ENCODE results near the gene COL6A2. TPM values are rescaled to one million over a fixed set of nuclear protein-coding genes. Genes with fewer than 3 reads are reported as not detected.

The COL6A2 gene
- polyA plus RNA-seq, 2 of the 4 experiments (the other 2 are of a cell fraction), result 2.3 to 13.1 TPM

GRCh38 chr21:46156678-46157077 lies 58.8 kb downstream of the COL6A2 start:
- H3K4me3 ChIP-seq, result no peak overlapping the region
- 79% methylated on average over 10 of the region's 10 CpGs for WGBS (ENCODE audit: missing lambda C conversion rate)
- DNase-seq (ENCODE audit: low read depth in 1 of 2, low spot score in 1 of 2), result no peak
- no peaks in the 10 kb centered on the region for H3K9me3 ChIP-seq
- ChIA-PET CTCF (interaction anchor here (5.2 kb wide), 1 partner anchor 14 kb away, joined by 34 read pairs; no protein-coding TSS in a partner anchor), POLR2A (no interaction called here)
- ATAC-seq, result no peak
- TF ChIP-seq JUN (IDR thresholded peaks at IDR 0.05) (no peak), TFCP2L1 (CRISPR knock-in tag; IDR thresholded peaks at IDR 0.05) (no peak)
- H3K4me1 ChIP-seq, result 0 out of 3 replicates have a peak, but pooled peaks cover under 1% of the 10 kb centered on the region
- FAIRE-seq, result no peak
- no peak overlapping the region for H3K27ac ChIP-seq
- H3K4me2 ChIP-seq, result no peak overlapping the region

DNA sequence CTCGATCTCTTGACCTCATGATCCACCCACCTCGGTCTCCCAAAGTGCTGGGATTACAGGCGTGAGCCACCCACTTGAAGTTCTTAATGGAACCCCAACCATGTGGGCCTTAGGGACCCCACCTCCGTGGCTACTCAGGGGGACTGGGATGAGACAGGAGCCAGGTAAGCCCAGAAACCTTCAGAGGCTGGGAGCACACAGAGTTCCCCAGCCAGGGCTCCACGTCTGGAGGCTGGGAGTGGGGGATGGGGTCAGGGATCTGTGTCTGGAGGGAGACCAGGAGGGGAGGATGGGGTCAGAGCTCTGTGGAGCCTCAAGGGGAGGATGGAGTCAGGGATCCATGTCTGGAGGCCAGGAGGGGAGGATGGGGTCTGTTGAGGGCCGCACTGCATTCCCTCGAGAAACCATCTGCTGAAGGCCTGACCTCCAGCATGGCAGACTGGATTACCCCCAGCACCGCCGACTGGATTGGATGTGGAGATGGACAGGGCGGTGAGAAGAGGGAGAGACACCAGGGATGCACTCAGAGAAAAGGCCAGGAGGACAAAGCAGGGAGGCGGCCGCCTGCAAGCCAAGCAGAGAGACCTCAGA lies 59.6 kb downstream of the COL6A2 start:
- TF ChIP-seq NFE2L2 (conservative IDR thresholded peaks at IDR 0.05; ENCODE audit: low read length) (no peak), SMC3 (IDR thresholded peaks at IDR 0.05) (no peak), GATA3 (IDR thresholded peaks at IDR 0.05; ENCODE audit: borderline replicate concordance) (no peak), ZNF302 (CRISPR knock-in tag; IDR thresholded peaks at IDR 0.05) (no peak), CHD4 (IDR thresholded peaks at IDR 0.05; ENCODE audit: borderline replicate concordance) (no peak), USF2 (IDR thresholded peaks at IDR 0.05) (no peak), CEBPB (IDR thresholded peaks at IDR 0.05) (no peak), POLR2A (IDR thresholded peaks at IDR 0.05; ENCODE audit: low read length) (no peak)
- TF ChIP-seq, protein P1, sequence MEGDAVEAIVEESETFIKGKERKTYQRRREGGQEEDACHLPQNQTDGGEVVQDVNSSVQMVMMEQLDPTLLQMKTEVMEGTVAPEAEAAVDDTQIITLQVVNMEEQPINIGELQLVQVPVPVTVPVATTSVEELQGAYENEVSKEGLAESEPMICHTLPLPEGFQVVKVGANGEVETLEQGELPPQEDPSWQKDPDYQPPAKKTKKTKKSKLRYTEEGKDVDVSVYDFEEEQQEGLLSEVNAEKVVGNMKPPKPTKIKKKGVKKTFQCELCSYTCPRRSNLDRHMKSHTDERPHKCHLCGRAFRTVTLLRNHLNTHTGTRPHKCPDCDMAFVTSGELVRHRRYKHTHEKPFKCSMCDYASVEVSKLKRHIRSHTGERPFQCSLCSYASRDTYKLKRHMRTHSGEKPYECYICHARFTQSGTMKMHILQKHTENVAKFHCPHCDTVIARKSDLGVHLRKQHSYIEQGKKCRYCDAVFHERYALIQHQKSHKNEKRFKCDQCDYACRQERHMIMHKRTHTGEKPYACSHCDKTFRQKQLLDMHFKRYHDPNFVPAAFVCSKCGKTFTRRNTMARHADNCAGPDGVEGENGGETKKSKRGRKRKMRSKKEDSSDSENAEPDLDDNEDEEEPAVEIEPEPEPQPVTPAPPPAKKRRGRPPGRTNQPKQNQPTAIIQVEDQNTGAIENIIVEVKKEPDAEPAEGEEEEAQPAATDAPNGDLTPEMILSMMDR (IDR thresholded peaks at IDR 0.05), result no peak
- CTCF ChIA-PET, result interaction anchor here (1.1 kb wide), 1 partner anchor 321 kb away, joined by 3 read pairs; no protein-coding TSS in a partner anchor
- Histone ChIP-seq H3K4me1 (0 out of 3 replicates have a peak, but pooled peaks cover 4% of the 10 kb centered on the region), H3K4me3 (no peak overlapping the region), H3K9me3 (no peaks in the 10 kb centered on the region), H3K27ac (no peak overlapping the region), H3K4me2 (no peak overlapping the region)
- 84% methylated on average over 11 of the region's 12 CpGs for WGBS (ENCODE audit: missing lambda C conversion rate)
- FAIRE-seq (no peak), DNase-seq (ENCODE audit: low read depth in 1 of 2, low spot score in 1 of 2) (no peak), ATAC-seq (no peak)
- POLR2A ChIA-PET, result no interaction called here

GRCh38 chr21:46157987-46158451 lies 60.1 kb downstream of the COL6A2 start:
- ChIA-PET POLR2A (no interaction called here), CTCF (interaction anchor here (1.1 to 1.2 kb wide), 2 partner anchors 8 to 320 kb away, joined by 3 to 6 read pairs; no protein-coding TSS in a partner anchor)

More at GRCh38 chr21:46157987-46158451, 60.1 kb downstream of the COL6A2 start:
- WGBS (ENCODE audit: missing lambda C conversion rate), result 91% methylated on average over 5 of the region's 15 CpGs
- Histone ChIP-seq H3K4me3 (no peak overlapping the region), H3K9me3 (no peaks in the 10 kb centered on the region), H3K4me2 (no peak overlapping the region), H3K4me1 (0 out of 3 replicates have a peak, but pooled peaks cover 4% of the 10 kb centered on the region), H3K27ac (no peak overlapping the region)
- FAIRE-seq (no peak), DNase-seq (ENCODE audit: low read depth in 1 of 2, low spot score in 1 of 2) (no peak), ATAC-seq (no peak)
- TF ChIP-seq HOXB5 (CRISPR knock-in tag; IDR thresholded peaks at IDR 0.05) (no peak), HEYL (CRISPR knock-in tag; IDR thresholded peaks at IDR 0.05) (no peak), RCOR1 (IDR thresholded peaks at IDR 0.05; ENCODE audit: low read depth, low read length) (no peak), CBX8 (IDR thresholded peaks at IDR 0.05) (no peak), CBX2 (IDR thresholded peaks at IDR 0.05; ENCODE audit: borderline replicate concordance, low read depth) (no peak), JUNB (IDR thresholded peaks at IDR 0.05) (no peak), JUN (IDR thresholded peaks at IDR 0.05) (no peak), MAX (IDR thresholded peaks at IDR 0.05) (no peak), KDM5A (IDR thresholded peaks at IDR 0.05) (no peak), NFE2L2 (conservative IDR thresholded peaks at IDR 0.05; ENCODE audit: low read length) (no peak), RAD21 (conservative IDR thresholded peaks at IDR 0.05 in 1 of 2, IDR thresholded peaks at IDR 0.05 in 1 of 2) (no peak), ZSCAN20 (CRISPR knock-in tag; IDR thresholded peaks at IDR 0.05) (no peak)
- TF ChIP-seq, protein P2, sequence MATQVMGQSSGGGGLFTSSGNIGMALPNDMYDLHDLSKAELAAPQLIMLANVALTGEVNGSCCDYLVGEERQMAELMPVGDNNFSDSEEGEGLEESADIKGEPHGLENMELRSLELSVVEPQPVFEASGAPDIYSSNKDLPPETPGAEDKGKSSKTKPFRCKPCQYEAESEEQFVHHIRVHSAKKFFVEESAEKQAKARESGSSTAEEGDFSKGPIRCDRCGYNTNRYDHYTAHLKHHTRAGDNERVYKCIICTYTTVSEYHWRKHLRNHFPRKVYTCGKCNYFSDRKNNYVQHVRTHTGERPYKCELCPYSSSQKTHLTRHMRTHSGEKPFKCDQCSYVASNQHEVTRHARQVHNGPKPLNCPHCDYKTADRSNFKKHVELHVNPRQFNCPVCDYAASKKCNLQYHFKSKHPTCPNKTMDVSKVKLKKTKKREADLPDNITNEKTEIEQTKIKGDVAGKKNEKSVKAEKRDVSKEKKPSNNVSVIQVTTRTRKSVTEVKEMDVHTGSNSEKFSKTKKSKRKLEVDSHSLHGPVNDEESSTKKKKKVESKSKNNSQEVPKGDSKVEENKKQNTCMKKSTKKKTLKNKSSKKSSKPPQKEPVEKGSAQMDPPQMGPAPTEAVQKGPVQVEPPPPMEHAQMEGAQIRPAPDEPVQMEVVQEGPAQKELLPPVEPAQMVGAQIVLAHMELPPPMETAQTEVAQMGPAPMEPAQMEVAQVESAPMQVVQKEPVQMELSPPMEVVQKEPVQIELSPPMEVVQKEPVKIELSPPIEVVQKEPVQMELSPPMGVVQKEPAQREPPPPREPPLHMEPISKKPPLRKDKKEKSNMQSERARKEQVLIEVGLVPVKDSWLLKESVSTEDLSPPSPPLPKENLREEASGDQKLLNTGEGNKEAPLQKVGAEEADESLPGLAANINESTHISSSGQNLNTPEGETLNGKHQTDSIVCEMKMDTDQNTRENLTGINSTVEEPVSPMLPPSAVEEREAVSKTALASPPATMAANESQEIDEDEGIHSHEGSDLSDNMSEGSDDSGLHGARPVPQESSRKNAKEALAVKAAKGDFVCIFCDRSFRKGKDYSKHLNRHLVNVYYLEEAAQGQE (IDR thresholded peaks at IDR 0.05), result no peak
- TF ChIP-seq, protein P1 (IDR thresholded peaks at IDR 0.05), result no peak
- TF ChIP-seq, protein P3, sequence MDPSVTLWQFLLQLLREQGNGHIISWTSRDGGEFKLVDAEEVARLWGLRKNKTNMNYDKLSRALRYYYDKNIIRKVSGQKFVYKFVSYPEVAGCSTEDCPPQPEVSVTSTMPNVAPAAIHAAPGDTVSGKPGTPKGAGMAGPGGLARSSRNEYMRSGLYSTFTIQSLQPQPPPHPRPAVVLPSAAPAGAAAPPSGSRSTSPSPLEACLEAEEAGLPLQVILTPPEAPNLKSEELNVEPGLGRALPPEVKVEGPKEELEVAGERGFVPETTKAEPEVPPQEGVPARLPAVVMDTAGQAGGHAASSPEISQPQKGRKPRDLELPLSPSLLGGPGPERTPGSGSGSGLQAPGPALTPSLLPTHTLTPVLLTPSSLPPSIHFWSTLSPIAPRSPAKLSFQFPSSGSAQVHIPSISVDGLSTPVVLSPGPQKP (IDR thresholded peaks at IDR 0.05; ENCODE audit: low read depth, low read length), result no peak

Measured in A549 (cell line).